Measurements from ENCODE around the gene SYNPR.

Gene SYNPR

DNA sequence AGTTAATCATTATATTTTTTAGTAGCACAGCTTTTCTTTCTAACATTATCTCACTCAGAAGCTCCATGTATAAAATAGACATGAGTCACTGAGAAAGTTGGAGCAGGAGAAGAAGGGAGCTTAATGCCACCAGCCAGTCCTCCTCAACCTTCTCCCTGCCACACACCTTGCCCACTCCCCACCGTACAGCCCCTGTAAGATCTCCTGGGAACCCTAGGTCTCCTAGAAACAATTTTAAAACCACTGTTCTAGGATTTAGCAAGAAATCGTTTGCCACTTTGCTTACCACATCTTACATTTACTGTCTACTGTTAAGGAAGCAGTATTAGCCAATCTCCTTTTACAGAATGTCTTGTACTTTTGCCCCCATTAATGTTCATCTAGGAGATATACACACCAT is 204.2 kb downstream of the SYNPR start:
- no peak for DNase-seq
- no peaks in the 10 kb centered on the region for H3K27me3 Mint-ChIP-seq
- H3K36me3 Mint-ChIP-seq (ENCODE audit: low read depth) = no peaks in the 10 kb centered on the region
- H3K4me1 Mint-ChIP-seq (ENCODE audit: low read depth) = no peaks in the 10 kb centered on the region
- H3K9me3 Mint-ChIP-seq = peaks cover 2% of the 10 kb centered on the region
- no peak overlapping the region for H3K27ac Mint-ChIP-seq
- no peak overlapping the region for H3K4me3 Mint-ChIP-seq

- Mint-ChIP-seq H3K9me3 (peaks cover 2% of the 10 kb centered on the region), H3K36me3 (ENCODE audit: low read depth) (no peaks in the 10 kb centered on the region), H3K4me3 (no peak overlapping the region), H3K4me1 (ENCODE audit: low read depth) (no peaks in the 10 kb centered on the region), H3K27ac (no peak overlapping the region), H3K27me3 (no peaks in the 10 kb centered on the region)
- DNase-seq = no peak
Measured at GRCh38 chr3:63492464-63492863, 214.4 kb downstream of the SYNPR start.

DNA sequence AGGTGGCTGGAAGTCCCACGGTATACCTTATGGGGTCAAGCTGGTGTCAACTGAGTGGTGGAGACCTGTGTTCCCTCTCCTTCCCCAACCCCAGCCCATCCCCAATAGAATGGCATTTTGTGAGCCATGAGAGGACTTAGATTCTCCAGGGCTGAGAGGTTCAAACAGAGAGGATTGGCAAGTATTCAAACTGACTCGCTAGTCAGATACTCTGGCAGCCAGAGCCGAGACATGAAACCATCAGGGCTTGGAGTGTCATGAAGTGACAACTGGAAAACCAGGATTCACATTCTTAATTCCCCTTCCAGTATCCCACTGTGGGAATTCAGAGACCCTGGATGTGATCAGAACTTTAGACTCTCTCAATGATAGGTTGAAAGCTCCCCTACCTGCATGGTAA is 215.0 kb downstream of the SYNPR start:
- no peak overlapping the region for H3K27ac Mint-ChIP-seq
- no peaks in the 10 kb centered on the region for H3K36me3 Mint-ChIP-seq (ENCODE audit: low read depth)
- H3K9me3 Mint-ChIP-seq = peaks cover 2% of the 10 kb centered on the region
- no peaks in the 10 kb centered on the region for H3K27me3 Mint-ChIP-seq
- no peak overlapping the region for H3K4me3 Mint-ChIP-seq
- DNase-seq = no peak
- H3K4me1 Mint-ChIP-seq (ENCODE audit: low read depth) = no peaks in the 10 kb centered on the region

DNA sequence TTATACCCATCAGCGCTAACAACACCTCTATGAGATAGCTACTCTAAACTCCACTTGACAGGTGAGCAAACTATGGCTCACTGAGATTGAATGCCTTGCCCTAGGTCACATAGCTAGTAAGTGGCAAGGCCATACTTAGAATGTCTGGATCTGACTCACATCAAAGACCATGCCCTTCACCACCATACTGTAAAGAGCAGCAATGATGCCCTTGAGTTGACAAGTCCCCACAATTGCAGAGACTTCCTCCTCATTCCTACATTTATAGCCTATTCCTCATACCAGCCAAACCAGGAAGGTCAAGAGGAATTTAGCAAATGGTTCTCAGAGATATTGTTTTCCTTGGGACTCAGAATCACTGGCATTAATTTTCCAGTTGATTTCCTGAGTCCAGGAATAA is 216.5 kb downstream of the SYNPR start:
- H3K4me3 Mint-ChIP-seq = no peak overlapping the region
- H3K36me3 Mint-ChIP-seq (ENCODE audit: low read depth) = no peaks in the 10 kb centered on the region
- no peak for DNase-seq
- no peaks in the 10 kb centered on the region for H3K4me1 Mint-ChIP-seq (ENCODE audit: low read depth)
- no peak overlapping the region for H3K27ac Mint-ChIP-seq
- H3K27me3 Mint-ChIP-seq = no peaks in the 10 kb centered on the region
- peaks cover 2% of the 10 kb centered on the region for H3K9me3 Mint-ChIP-seq

DNA sequence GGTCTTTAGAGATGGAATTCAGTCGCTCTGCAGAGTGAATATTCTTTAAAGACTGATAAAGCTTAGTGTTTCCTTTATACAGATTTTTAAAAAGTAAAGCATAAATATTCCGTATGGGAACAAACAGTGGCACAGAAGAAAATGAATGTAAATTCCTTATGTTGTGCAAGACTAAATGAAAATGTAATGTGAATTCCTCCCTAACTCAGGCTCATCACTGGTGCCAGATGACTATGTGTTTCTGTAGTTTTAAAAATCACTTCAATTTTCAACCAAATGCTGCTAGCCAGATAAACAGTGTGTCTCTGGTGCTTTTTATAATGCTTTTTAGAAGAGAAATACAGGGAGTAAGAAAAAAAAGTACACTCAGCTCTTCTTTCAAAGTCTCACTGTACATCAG is 219.5 kb downstream of the SYNPR start:
- Mint-ChIP-seq H3K27me3 (no peaks in the 10 kb centered on the region), H3K4me1 (ENCODE audit: low read depth) (no peaks in the 10 kb centered on the region), H3K27ac (no peak overlapping the region), H3K9me3 (no peaks in the 10 kb centered on the region), H3K4me3 (no peak overlapping the region), H3K36me3 (ENCODE audit: low read depth) (no peaks in the 10 kb centered on the region)
- DNase-seq = no peak

GRCh38 chr3:63500196-63500595 is 222.1 kb downstream of the SYNPR start:
- Mint-ChIP-seq H3K36me3 (ENCODE audit: low read depth) (no peaks in the 10 kb centered on the region), H3K4me1 (ENCODE audit: low read depth) (no peaks in the 10 kb centered on the region), H3K27ac (no peak overlapping the region), H3K27me3 (no peaks in the 10 kb centered on the region), H3K4me3 (no peak overlapping the region), H3K9me3 (no peaks in the 10 kb centered on the region)
- DNase-seq = no peak

DNA sequence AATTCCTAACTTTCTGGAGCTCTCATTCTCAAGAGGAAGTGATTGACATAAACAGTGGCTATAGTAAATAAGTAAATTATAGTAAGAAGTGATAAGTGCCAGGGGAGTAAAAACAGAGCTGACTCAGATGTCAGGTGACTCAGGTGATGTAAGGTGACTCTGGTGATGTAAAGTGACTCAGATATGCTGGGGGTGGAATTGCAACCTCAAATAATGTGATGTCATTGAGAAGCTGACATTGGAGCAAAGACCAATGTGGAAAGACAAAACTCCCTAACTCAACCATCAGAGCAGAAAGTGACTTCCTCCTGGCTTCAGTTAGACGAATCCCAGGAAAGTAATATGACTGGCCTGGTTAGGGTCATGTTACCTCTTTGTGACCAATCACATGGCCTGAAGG is 230.2 kb downstream of the SYNPR start:
- Mint-ChIP-seq H3K9me3 (no peaks in the 10 kb centered on the region), H3K4me1 (ENCODE audit: low read depth) (no peaks in the 10 kb centered on the region), H3K27ac (no peak overlapping the region), H3K27me3 (no peaks in the 10 kb centered on the region), H3K4me3 (no peak overlapping the region), H3K36me3 (ENCODE audit: low read depth) (no peaks in the 10 kb centered on the region)
- DNase-seq = no peak

DNA sequence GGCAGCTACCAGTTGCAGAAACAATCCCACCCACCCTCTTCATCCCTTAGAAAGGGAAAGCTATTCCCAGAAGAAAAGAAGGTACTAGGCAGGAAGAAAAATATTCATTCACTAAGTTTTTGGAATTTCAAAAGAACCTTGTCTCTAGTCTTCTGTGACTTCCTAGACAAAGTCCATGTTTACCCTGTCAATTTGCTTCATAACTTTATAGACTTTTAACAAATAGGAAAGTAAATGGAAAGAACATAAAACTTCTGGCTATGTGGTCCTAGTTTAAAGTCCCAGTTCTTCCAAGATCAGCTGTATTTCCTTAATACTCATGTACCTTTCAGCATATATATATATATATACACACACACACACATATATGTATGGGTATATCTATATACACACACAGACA is 230.7 kb downstream of the SYNPR start:
- no peak overlapping the region for H3K27ac Mint-ChIP-seq
- H3K4me3 Mint-ChIP-seq = no peak overlapping the region
- H3K27me3 Mint-ChIP-seq = no peaks in the 10 kb centered on the region
- no peaks in the 10 kb centered on the region for H3K9me3 Mint-ChIP-seq
- no peaks in the 10 kb centered on the region for H3K4me1 Mint-ChIP-seq (ENCODE audit: low read depth)
- no peak for DNase-seq
- H3K36me3 Mint-ChIP-seq (ENCODE audit: low read depth) = no peaks in the 10 kb centered on the region

GRCh38 chr3:63513791-63514190 is 235.7 kb downstream of the SYNPR start:
- H3K4me3 Mint-ChIP-seq = no peak overlapping the region
- H3K27me3 Mint-ChIP-seq = no peaks in the 10 kb centered on the region
- no peak overlapping the region for H3K27ac Mint-ChIP-seq
- no peak for DNase-seq
- H3K36me3 Mint-ChIP-seq (ENCODE audit: low read depth) = no peaks in the 10 kb centered on the region
- H3K4me1 Mint-ChIP-seq (ENCODE audit: low read depth) = no peaks in the 10 kb centered on the region
- no peaks in the 10 kb centered on the region for H3K9me3 Mint-ChIP-seq

DNA sequence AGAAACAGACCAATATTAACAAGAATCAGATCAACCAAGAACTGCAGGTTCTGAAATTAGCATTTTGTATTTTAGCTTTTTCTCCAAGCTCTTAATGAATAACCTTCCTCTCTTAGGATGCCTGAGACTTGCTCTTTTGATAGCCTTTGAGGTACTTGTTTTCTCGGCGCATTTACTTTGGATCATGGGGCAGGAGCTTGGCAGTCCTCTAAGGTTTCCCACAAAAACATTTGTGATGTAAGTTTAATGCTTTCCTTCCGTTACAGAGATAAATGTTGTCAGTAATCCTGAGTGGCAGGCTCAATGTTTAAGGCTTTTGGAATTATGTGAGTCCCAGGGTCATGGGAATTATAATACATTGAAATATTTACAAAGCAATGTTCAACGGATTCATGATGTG is 236.6 kb downstream of the SYNPR start:
- no peaks in the 10 kb centered on the region for H3K4me1 Mint-ChIP-seq (ENCODE audit: low read depth)

DNA sequence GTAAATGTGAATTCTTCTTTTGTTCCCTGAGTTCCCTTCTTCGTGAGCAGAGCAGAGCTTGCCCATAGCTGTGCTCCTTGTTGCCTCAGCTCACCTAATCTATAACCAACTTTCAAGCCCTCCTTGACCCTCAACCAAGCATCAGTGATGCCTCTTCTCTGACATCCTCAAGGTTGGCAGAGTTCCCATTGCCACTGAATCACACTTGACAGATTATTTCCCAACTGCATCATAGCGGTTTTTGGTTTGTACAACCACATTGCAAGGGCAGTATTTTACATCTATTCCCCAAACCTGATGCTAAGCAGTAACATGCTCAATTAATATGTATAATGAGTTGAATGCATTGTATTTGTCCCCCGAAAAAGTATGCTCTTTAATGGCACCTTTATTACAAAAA is 241.3 kb downstream of the SYNPR start:
- H3K36me3 Mint-ChIP-seq (ENCODE audit: low read depth) = no peaks in the 10 kb centered on the region
- peaks cover 2% of the 10 kb centered on the region for H3K9me3 Mint-ChIP-seq
- peaks cover 2% of the 10 kb centered on the region for H3K27me3 Mint-ChIP-seq
- no peak for DNase-seq
- no peak overlapping the region for H3K27ac Mint-ChIP-seq
- H3K4me3 Mint-ChIP-seq = no peak overlapping the region
- no peaks in the 10 kb centered on the region for H3K4me1 Mint-ChIP-seq (ENCODE audit: low read depth)

More for the DNA sequence above, 236.6 kb downstream of the SYNPR start:
- H3K4me3 Mint-ChIP-seq = no peak overlapping the region
- no peaks in the 10 kb centered on the region for H3K27me3 Mint-ChIP-seq
- no peak overlapping the region for H3K27ac Mint-ChIP-seq
- DNase-seq = no peak
- H3K36me3 Mint-ChIP-seq (ENCODE audit: low read depth) = no peaks in the 10 kb centered on the region
- H3K9me3 Mint-ChIP-seq = no peaks in the 10 kb centered on the region

- no peak overlapping the region for H3K4me3 Mint-ChIP-seq
- H3K9me3 Mint-ChIP-seq = peaks cover 2% of the 10 kb centered on the region
- H3K27me3 Mint-ChIP-seq = peaks cover 2% of the 10 kb centered on the region
- no peak overlapping the region for H3K27ac Mint-ChIP-seq
- H3K4me1 Mint-ChIP-seq (ENCODE audit: low read depth) = no peaks in the 10 kb centered on the region
- no peak for DNase-seq
- no peaks in the 10 kb centered on the region for H3K36me3 Mint-ChIP-seq (ENCODE audit: low read depth)
Measured at GRCh38 chr3:63521657-63522056, 243.5 kb downstream of the SYNPR start.

- Mint-ChIP-seq H3K27ac (no peak overlapping the region), H3K36me3 (ENCODE audit: low read depth) (no peaks in the 10 kb centered on the region), H3K4me3 (no peak overlapping the region), H3K4me1 (ENCODE audit: low read depth) (no peaks in the 10 kb centered on the region), H3K27me3 (peaks cover 2% of the 10 kb centered on the region), H3K9me3 (peaks cover 2% of the 10 kb centered on the region)
- DNase-seq = no peak
Measured at GRCh38 chr3:63523100-63523499, 245.0 kb downstream of the SYNPR start.

DNA sequence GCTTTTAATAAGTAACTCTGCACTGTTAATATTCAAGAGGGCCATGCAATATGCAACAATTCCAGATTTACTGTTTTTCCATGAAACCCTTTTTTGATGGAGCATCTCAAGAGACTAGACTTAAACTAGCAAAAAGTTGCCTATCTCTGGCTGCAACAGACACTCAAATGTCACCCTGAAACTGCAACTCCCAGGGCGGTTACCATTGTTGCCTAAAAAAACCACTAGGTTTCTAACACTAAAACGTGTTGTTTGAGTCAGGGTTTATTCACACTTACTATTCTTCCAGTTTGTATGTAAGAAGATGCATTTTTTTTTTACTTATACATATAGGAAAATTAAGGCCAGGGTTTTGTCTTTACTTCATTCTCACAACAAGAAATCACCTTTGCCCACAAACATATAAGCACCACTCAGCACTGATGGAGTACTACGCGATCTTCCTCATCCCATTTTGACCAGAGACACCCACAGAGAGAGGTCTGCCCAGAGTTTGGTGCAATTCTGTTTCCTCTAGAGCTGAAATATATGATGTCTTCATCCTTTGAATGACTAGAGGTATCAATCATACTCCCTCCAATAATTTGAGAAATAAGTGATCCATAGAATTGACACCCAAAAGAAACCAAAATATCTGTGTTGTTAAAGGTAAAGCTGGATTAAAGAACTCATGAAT is 250.4 kb downstream of the SYNPR start:
- H3K36me3 Mint-ChIP-seq (ENCODE audit: low read depth) = no peaks in the 10 kb centered on the region
- no peak for DNase-seq
- H3K9me3 Mint-ChIP-seq = no peaks in the 10 kb centered on the region
- H3K4me1 Mint-ChIP-seq (ENCODE audit: low read depth) = no peaks in the 10 kb centered on the region
- no peak overlapping the region for H3K4me3 Mint-ChIP-seq
- no peak overlapping the region for H3K27ac Mint-ChIP-seq
- H3K27me3 Mint-ChIP-seq = no peaks in the 10 kb centered on the region

- H3K9me3 Mint-ChIP-seq = no peaks in the 10 kb centered on the region
- H3K27me3 Mint-ChIP-seq = no peaks in the 10 kb centered on the region
- H3K4me3 Mint-ChIP-seq = no peak overlapping the region
- no peak overlapping the region for H3K27ac Mint-ChIP-seq
- no peaks in the 10 kb centered on the region for H3K36me3 Mint-ChIP-seq (ENCODE audit: low read depth)
- DNase-seq = no peak
- no peaks in the 10 kb centered on the region for H3K4me1 Mint-ChIP-seq (ENCODE audit: low read depth)
Measured at GRCh38 chr3:63532521-63532920, 254.4 kb downstream of the SYNPR start.

DNA sequence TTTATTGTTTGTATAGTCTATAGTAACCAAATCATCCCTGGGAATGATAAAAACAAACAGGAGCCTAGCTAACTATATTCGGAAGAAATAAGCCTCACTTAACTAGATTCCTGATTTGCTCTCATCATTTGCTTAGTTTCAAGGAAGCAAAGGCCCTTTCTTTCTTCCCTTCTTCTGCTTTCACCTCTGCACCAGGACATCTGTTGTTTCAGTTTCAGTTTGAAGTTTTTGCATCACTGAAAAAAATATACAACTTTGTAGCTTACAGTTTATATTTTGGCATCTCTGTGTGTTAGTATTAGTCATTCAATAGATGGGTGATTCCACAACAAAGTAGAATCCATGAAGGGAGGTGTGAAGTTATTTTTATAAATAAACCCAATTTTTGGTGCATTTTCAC is 260.8 kb downstream of the SYNPR start:
- H3K27me3 Mint-ChIP-seq = no peaks in the 10 kb centered on the region
- no peaks in the 10 kb centered on the region for H3K4me1 Mint-ChIP-seq (ENCODE audit: low read depth)
- DNase-seq = no peak
- H3K4me3 Mint-ChIP-seq = no peak overlapping the region
- H3K27ac Mint-ChIP-seq = no peak overlapping the region
- no peaks in the 10 kb centered on the region for H3K36me3 Mint-ChIP-seq (ENCODE audit: low read depth)
- no peaks in the 10 kb centered on the region for H3K9me3 Mint-ChIP-seq

Data from activated T-cell treated with anti-CD3 and anti-CD28 coated beads, Interleukin-2, amount 50 U/mL, for 24 hours (primary cell).